Measurements from ENCODE around the gene UVSSA.
"Not testable (repeated sequence)": the region's sequence is repeated elsewhere in the genome, so short reads cannot be mapped to it uniquely, and the experiment has no call there.

UVSSA gene

DNA sequence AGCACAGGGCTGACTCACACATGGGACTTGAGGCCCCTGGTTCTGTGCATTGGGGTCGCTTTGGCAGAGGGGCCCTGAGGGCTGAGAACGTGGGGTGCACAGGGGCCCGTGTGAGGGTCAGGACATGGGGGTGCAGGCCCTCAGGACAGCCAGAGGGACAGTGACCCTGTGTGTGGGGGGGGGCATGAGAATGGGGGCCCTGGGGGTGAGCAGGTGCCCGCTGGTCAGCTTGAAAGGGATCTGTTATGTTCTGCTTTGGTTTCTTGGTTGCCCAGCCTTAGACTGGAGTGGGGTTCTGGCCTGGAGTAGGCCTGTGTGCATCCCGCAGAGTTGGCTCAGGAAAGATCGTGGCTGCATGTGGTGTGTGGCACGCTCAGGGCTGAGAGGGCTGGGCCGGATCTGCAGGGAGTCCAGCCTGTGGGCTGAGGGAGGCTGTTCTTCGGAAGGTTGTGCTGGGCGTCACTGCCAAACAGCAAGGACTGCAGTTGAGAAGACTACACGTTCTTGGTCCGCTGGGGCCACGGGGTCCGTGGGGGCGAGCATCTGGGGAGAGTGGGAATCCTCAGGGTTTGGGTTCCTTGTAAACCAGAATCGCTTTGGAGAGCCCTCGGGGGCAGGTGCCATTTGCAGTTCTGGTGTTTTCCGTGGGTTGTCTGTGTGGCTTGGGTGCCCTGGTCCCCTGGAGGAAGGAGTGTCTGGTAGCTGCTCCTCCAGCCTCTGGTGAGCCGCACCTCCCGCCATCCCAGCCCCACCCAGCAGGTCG is 15.2 kb upstream of the UVSSA start:
- TF ChIP-seq ZFX (IDR thresholded peaks at IDR 0.05; ENCODE audit: borderline replicate concordance) (no peak), CTCF (IDR thresholded peaks at IDR 0.05) (no peak)
- H3K27ac ChIP-seq: no peak overlapping the region

DNA sequence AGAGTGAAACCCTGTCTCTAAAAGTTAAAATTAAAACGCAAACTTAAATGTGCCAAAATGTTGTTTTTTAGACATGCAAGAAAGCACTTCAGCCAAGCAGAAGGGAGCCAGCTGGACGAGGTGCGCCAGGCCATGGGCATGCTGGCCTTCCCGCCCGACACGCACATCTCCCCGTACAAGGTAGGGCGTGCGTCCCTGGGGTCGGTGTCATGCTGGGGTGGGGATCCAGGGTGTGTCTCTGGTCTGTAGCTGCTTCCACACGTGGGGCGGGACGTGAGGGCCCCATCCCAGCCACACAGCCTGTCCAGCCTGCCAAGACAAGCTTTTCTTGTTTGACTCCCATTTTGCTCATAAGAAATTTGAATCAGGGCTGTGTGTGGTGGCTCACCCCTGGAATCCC is 14.3 kb upstream of the UVSSA start:
- no peak for TF ChIP-seq ZFX (IDR thresholded peaks at IDR 0.05; ENCODE audit: borderline replicate concordance)
- TF ChIP-seq CTCF (IDR thresholded peaks at IDR 0.05): no peak
- no peak overlapping the region for H3K27ac ChIP-seq

GRCh38 chr4:1333256-1333655 is 13.8 kb upstream of the UVSSA start:
- TF ChIP-seq ZFX (IDR thresholded peaks at IDR 0.05; ENCODE audit: borderline replicate concordance) (no peak), CTCF (IDR thresholded peaks at IDR 0.05) (no peak)
- H3K27ac ChIP-seq: no peak overlapping the region

DNA sequence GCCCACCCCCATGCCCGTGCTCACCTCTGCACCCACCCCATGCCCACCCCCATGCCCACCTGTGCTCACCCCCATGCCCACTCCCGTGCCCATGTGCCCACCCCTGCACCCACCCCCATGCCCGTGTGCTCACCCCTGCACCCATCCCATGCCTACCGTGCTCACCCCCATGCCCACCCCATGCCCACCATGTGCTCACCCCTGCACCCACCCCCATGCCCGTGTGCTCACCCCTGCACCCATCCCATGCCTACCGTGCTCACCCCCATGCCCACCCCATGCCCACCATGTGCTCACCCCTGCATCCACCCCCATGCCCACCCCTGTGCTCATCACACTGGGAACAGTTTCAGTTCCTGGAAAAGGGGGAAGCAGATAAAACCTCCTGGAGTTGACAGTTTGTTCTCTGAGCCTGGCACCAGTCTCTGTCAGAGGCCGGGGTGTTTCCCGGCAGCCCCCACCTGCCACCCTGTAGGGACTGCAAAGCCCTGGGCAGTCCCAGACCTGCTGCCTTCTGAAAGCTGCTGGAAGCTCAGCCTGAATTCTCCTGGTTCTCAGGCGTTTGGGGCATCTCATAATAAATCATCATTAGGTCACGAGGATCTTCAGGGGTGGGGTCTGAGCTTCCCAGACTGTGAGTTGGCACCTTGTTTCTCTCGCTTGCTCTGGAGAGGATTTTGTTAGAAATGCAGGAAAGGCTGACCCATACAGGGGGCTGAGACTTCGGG is 13.0 kb upstream of the UVSSA start:
- not testable (repeated sequence) for H3K27ac ChIP-seq

DNA sequence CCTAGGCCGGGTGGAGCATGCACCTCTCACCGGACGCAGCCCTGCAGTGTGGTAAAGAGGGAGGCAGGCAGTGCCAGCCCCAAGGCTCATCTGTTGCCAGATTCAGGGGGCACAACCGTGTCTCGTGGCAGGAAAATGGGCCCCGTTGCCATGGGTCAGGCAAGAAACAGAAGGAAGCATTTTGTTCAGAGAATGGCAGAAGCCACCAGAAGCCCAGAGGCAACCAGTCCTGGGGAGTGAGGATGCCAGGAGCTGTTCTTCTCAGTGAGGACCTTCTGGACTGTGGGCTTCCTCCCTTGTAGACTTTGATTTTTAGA is 12.5 kb upstream of the UVSSA start:
- TF ChIP-seq CTCF (IDR thresholded peaks at IDR 0.05) (no peak), ZFX (IDR thresholded peaks at IDR 0.05; ENCODE audit: borderline replicate concordance) (no peak)
- H3K27ac ChIP-seq: no peak overlapping the region

DNA sequence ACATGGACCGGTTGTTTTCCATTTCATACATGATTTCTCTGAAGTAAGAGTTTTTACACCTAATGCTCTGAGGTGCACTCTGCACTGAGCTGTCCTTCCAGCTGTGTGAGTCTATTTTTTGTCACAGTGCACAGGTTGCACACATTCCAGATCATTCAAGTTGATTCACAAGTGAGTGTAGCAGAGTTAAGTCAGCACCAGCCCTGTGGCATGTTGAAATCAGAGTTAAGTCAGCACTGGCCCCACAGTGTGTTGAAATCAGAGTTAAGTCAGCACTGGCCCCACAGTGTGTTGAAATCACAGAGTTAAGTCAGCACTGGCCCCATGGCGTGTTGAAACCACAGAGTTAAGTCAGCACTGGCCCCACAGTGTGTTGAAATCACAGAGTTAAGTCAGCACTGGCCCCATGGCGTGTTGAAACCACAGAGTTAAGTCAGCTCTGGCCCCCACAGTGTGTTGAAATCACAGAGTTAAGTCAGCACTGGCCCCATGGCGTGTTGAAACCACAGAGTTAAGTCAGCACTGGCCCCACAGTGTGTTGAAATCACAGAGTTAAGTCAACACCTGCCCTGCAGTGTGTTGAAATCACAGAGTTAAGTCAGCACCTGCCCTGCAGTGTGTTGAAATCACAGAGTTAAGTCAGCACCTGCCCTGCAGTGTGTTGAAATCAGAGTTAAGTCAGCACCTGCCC is 11.7 kb upstream of the UVSSA start:
- not testable (repeated sequence) for H3K27ac ChIP-seq

DNA sequence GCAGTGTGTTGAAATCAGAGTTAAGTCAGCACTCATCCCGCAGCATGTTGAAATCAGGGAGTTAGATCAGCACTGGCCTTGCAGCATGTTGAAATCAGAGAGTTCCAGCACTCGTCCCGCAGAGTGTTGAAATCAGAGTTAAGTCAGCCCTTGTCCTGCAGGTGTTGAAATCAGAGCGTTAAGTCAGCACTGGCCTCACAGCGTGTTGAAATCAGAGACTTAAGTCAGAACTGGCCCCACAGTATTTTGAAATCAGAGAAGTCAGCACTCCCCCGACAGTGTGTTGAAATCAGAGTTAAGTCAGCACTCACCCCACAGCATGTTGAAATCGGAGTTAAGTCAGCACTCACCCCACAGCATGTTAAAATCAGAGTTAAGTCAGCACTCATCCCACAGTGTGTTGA is 10.9 kb upstream of the UVSSA start:
- H3K27ac ChIP-seq: no peak overlapping the region
- no peak for TF ChIP-seq CTCF (IDR thresholded peaks at IDR 0.05)
- TF ChIP-seq ZFX (IDR thresholded peaks at IDR 0.05; ENCODE audit: borderline replicate concordance): no peak

DNA sequence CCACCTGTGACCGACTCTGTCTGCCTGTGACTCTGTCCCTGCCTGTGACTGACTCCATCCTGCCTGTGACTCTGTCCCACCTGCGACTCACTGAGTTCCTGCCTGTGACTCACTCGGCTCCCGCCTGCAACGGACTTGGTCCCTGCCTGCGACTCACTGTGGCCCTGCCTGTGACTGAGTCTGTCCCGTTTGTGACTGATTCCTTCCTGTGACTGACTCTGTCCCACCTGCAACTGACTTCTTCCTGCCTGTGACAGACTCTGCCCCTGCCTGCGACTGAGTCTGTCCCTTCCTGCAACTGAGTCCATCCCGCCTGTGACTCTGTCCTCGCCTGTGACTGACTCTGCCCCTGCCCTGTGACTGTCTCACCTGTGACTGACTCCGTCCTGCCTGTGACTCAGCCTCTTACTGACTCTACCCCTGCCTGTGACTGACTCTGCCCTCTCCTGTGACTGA is 9.6 kb upstream of the UVSSA start:
- no peak overlapping the region for H3K27ac ChIP-seq
- TF ChIP-seq CTCF (IDR thresholded peaks at IDR 0.05) (no peak), ZFX (IDR thresholded peaks at IDR 0.05; ENCODE audit: borderline replicate concordance) (no peak)
